HG02852 (cell line): Measurements from ENCODE around the gene IL1B.
A peak's percentile ranks its signal among the peaks of the same experiment; 100 is the strongest.

Experiments
- ATAC-seq: cut with Tn5 transposase; IDR thresholded peaks from one replicate; pipeline ENCODE4 v1.9.1; 2021; ENCODE audit warnings: mild to moderate bottlenecking, moderate library complexity; ENCODE audit not compliant: unreplicated experiment

Gene IL1B

DNA sequence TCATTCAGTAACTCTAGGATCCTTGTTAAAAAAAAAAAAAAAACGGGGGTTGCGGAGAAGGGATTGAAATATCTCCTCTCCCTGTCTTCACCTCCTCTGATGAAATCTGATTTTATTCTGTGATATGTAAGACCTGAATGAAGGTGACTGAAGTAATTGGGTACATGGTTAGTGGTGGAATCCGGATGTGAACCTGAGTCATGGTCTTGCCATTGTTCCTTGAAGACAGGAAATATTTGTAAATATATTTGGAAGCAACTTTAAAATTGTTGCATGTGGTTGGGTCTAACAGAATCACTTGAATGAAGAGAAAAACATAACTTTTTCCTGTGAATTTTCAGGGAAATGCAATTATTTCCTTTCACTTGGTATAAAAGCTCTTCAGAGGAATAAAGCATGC is 49.3 kb downstream of the IL1B start:
- ATAC-seq, result no peak

DNA sequence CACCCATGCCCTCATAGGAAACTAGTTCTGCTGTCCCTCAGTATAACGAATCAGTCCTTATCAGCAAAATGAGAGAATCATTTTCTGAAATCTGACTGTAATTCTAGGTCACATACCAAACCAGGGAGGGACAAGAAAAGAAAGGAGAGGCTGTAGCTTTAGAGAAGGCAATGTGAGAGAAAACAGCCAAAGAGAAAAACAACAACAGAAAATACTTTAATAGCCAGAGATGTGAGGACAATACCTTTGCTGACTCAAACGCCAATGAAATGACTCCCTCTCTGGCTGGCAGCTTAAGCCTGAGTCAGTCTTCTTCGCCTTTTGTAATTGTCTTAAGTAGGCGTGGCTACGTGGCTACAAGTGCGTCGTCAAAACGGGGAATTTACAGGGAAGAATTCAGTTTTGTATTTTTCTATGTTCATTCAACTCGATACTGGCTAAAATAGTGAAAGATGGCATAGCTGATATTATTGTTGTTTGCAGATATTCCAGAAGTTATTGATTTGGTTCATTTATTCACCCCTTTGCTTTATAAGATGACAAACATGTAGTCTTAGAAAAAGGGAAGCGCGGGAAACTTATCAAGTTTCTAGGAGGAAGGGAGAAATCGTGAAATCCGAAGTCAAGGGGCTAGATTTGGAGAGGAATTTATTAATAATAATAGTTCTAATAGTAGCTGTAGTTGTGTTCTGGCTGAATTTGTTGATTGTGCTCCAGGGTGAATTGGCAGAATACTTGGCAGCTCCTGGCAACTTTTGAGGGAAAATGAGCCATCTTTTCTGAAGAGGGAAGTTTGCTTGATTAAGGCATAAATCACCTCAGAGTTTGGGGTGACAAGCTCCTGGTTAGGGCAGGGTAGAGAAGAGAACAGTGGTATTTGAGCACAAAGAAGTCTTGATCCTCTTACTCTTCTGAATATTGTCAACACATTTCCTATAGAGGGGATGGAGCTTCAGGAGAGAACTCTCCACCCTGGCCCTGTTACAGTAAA is 52.1 kb downstream of the IL1B start, which contains the start of gene IL1A:
Gene IL1A, minus strand, starts transcription at position 295 of the 991 bp plus-strand sequence. CDS start 723 bp downstream, outside the sequence.
- no peak for ATAC-seq

DNA sequence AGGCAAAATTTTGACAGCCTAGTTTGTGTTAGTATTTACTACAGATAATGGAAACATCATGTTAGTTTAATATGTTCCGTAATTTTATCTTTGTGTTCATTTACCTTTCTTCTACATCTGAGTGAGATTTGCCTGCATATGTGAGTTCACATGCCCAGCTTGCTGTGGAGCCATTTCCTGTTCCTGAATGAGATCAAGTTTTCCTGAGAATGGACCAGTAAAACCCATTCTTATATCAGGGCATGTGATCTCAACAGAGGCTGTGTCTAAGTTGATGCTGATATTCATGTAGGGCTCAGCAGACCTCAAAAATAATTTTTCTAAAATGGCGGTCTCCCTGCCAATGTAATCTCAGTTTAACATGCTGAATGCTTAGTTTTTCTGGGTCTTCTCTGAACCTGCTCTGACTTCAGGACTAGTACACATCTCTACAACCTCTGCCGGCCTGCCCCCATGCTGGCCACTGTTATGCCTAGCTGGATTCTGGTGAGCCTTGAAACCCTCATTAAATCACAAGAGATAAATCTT is 53.3 kb downstream of the IL1B start:
- ATAC-seq, result no peak

DNA sequence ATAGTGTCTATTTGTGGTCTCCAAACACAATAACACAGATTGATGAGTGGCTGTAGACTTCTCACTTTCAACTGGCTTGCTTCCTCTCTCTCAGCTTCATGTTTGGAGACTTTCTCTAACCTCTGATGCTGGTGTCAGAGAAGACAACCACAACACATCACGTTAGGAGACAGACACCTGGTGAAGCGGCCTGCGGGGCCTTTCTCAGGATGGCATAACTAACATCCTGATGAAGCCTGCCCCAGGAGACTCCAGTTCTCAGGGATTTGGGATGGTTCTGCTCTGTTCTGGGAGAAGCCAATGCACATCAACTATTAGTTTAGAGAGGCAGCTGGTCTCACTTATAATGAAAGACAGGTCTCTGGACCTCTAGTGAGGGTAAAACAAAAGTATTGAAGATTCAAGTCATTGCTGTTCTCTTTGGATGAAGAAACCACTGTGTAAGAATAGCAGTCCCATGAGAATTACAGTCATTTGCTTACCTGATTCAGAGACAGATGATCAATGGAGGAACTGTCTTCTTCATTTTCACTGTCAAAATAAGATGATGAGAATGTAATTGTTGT is 54.3 kb downstream of the IL1B start:
- ATAC-seq, result peak; percentile 89
